ENCODE results near the gene ITIH6.

Gene ITIH6

DNA sequence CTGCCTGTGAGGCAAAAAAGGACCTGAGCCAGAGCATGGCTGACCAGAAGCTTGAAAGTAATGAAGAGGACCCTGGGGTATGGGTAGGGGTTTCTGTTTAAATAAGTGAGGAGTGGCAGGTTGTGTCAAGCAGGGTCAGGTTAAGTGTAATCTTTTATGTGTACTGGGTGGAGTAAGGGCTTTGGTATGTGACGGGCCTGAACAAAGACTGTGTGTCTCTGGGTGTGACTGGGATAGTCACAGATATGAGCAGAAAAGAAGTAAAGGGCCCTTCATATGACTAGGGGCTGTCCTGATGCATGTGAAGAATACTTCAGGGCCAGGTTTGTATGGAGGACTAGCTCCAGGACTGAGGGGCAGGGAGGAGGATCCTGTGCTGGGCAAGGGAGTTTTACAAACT is 82.4 kb downstream of the ITIH6 start:
- no peak for DNase-seq

DNA sequence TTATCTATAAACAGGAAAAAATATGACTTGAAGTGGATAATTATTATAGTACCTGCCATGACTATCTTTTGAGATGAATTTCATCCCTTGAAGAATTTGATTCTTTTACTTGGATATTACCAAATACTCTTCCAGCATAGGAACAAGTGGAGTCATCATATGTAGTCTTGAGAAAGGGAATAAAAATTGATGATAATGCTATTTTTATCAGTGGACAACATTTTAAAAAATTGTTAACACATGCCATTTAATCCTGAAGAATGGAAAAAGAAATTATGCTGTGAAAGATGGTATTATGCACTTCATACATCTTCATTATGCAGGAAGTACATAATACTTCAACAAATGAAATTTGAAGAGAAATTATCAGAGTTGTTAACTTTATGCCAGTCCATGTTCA is 83.6 kb downstream of the ITIH6 start:
- no peak for DNase-seq

DNA sequence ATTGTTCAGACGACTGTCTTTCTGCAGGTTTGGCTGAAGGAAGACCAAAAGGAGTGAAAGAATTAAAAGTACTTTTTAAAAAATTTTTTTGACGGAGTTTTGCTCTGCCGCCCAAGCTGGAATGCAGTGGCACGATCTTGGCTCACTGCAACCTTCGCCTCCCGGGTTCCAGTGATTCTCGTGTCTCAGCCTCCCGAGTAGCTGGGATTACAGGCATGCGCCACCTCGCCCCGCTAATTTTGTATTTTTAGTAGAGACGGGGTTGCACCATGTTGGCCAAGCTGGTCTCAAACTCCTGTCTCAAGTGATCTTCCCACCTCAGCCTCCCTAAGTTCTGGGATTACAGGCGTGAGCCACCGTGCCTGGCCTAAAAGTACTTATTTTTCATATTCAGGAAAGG is 86.3 kb downstream of the ITIH6 start:
- DNase-seq = no peak

DNA sequence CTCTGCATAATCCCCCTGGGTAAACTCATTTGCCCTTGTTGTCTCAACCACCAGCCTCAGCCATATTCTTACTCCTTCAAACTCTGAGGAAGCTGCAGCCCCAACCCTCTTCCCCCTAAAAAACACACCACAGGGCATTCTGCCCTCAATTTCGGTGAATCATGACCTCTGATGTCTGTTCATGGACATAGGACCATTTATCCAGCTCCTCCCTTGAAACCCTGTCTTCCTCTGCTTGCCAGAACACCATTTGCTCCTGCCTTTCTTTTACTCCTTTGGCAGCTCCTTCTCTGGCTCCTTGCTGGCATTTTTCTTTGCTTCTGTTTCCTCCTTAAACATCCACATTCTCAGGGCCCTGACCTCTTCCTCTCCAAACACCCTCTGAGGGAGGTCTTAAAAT is 87.1 kb downstream of the ITIH6 start:
- DNase-seq = no peak

DNA sequence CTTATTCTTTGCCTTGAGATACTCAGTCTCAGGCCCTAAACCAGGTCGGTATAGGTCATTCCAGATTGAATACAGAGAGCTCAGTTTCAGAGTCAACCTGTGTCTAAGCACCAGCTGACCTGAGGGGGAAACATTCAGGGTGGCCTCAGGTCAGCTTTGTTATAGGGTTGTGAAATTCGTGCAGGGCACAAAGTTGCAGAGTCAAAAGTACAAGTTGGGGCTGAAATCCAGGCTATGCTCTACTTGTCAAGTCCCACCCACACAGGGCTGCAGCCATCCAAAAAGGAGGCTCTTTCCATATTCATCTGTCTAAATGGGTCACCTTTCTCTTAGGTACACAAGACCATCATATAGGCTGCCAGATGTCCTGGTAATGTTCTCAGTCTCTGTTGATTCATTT is 89.7 kb downstream of the ITIH6 start:
- DNase-seq = no peak
